Activated T-helper 1 cell treated with anti-CD3 and anti-CD28 coated beads, Interleukin-2, amount 50 U/mL, for 16 hours (primary cell): Measurements from ENCODE around the gene SLC35F4.

Experiments
- DNase-seq, 2 donors: peaks; one replicate each; pipeline ENCODE4 v3.0.0-alpha.2; 2020; ENCODE audit warnings: low read depth in 1 of 2, low spot score in 1 of 2

The SLC35F4 gene

DNA sequence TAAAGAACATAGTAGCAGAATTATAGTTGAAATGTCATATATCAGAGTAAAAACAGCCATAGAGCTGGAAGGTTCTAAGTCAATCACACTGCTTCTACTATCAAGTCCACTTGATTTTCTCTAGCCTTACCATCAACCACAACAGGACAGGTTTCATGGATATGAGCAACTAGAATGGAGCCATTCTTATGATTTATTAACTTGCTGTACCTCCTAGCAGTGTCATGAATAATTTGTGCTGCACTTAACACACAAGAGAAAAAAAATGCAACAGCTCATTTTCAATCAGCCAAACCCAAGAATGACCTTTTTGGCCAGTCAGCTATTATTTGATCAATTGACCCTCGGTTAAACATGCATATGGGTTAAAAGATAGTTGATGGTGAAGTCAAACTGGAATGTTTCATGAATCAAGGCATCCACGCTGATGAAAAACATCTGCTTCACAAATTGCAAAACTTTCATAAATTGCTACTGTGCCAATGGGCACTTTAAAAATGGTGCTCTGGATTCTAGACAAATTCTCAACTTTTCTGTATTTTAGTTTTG is 316.8 kb downstream of the SLC35F4 start:
- no peak for DNase-seq

DNA sequence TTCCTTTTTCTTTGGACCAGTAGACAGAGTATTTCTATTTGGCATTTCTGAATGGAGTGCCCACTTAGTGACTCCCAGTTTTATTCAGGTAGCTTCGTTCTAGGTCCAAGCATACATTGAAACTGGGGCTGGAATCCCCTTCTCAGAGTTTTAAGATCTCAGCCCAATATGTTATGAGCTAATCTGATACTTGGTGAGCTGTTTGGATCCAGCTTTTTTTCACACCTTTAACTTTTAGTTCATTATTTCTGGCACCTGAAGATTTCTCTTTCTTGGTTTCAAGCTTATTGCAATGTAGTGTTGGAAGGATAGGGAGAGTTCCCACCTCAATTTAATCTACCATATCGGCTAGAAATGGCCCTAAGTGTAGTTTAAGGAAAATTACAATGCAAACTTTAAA is 318.8 kb downstream of the SLC35F4 start:
- DNase-seq: no peak

DNA sequence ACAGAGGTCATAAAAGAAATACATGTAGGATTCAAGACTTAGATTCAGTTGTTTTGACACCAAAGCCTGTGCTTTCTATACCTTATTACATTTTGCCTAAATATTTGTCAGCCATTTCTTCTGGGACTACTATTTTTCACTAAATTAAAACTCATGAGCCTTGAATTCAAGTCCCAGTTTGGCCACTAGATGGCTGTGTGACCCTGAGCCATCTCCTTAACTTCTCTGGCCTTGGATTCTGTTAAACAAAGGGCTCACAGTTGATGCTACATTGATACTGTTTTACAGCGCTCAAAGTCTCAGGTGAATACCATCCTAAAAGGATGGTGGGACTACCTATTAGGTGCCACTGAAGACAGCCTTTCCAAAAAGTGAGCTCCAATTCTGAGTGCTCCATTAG is 332.7 kb downstream of the SLC35F4 start:
- DNase-seq: no peak

DNA sequence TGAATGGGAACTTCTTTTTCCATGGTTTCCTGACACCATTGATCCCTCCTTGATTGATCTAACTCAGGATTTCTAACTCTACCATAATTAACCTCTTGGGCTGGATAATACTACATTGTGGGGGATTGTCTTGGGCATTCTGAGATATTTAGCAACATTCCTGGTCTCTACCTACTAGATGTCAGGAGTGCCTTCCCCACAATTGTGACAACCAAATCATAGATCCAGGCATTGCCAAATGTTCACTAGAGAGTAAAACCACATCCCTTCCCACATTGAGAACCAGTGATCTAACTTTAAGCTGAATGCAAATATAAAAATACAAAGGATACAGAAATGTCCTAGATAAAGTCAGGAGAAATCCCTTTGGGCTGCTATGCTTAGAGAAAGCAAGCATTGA is 335.3 kb downstream of the SLC35F4 start:
- no peak for DNase-seq

DNA sequence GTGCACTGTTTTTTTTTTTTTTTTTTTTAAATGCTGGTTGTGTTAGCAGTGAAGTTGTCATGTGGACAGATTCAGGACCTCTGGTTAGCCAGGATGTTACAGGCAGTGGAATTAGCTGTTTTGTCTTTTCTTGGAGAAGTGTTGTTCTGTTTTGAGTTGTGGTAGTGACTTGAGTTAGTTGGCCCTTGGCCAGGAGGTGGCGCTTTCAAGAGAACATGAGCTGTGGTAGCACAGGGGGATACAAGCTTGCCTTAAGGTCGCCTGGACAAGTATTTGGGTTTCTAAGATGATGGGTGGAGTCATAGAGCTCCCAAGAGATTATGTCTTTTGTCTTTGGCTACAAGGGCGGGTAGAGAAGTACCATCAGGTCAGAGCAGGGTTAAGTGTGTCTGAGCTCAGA is 338.9 kb downstream of the SLC35F4 start:
- no peak for DNase-seq

DNA sequence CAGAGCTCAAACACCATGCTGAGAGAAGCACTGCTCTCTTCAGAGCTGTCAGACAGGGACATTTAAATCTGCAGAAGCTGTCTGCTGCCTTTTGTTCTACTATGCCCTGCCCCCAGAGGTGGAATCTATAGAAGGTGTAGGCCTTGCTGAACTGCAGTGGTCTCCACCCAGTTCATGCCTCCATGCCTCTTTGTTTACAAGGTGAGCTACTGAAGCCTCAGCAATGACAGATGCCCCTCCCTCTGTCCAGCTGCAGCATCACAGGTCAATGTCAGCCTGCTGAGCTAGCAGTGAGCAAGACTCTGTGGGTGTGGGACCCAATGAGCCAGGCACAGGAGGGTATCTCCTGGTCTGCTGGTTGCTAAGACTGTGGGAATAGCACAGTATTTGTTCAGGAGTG is 346.8 kb downstream of the SLC35F4 start:
- DNase-seq: no peak
